Activated T-cell treated with anti-CD3 and anti-CD28 coated beads, Interleukin-2, amount 50 U/mL, for 4 hours (primary cell): ENCODE data around the gene ZNF670. TPM values are rescaled to one million over a fixed set of nuclear protein-coding genes. Genes with fewer than 3 reads are reported as not detected.
A peak's percentile ranks its signal among the peaks of the same experiment; 100 is the strongest.

Experiments used
- ATAC-seq, 2 donors: fragments of 200-7000 bp; cut with Tn5 transposase; one replicate each; pipeline ENCODE4 v1.10.0; 2021
- DNase-seq: peaks from one replicate; pipeline ENCODE4 v3.0.0-alpha.2; 2020
- H3K27me3 Mint-ChIP-seq: one replicate; pipeline ENCODE4 v1.8.0; 2021; ENCODE audit warnings: low read depth, mixed read lengths
- H3K36me3 Mint-ChIP-seq: one replicate; pipeline ENCODE4 v1.8.0; 2022; ENCODE audit warnings: mixed read lengths; ENCODE audit not compliant: insufficient read depth
- H3K4me1 Mint-ChIP-seq: one replicate; pipeline ENCODE4 v1.8.0; 2021; ENCODE audit warnings: low read depth, mixed read lengths
- H3K4me3 Mint-ChIP-seq: one replicate; pipeline ENCODE4 v1.8.0; 2021; ENCODE audit warnings: mild to moderate bottlenecking, moderate library complexity, mixed read lengths
- H3K9me3 Mint-ChIP-seq: one replicate; pipeline ENCODE4 v1.8.0; 2021; ENCODE audit warnings: mixed read lengths
- total RNA-seq, 3 donors: library from RNA; stranded (reverse); gene quantifications; one replicate each; pipeline ENCODE4 v1.2.1, GENCODE V29; 2021

The ZNF670 gene
- total RNA-seq, 3 donors from 2014 or later: 2.8 to 3.5 (median 2.8) TPM

DNA sequence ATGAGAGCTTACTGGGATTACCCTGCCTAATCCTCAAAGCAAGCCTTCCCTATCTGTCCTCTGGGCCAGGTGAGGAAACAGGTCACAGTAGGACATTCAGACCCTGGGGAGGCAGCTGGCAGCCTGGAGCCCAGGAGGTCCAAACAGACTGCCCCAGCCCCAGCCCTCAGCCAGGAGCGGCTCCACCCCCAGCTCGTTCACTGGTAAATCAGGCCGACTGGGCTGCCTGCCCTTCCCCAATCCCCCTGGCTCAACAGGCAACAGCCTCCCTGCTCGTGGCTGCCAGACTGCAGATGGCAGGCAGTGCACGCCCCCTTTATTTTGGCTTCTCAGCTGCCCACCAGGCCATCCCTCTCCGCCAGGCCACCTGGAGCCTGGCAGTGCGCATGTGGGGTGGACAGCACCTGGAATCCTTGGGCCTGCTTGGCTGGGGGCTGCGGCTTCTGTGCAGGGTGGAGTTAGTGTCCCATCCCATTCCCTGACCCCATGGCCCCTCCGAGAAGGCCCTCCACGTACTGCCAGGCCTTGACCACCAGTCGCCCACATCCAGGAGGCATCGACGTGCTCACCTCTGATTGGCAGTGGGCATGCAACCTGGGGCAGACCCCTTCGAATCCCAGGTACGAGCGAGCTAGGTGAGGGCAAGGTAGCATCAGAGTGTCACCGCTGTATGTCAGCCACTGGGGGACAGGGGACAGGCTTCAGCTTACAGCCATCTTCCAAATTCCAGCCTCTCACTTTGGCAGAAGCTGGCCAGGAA is 11.2 kb upstream of the ZNF670 start:
- no peak overlapping the region for H3K4me3 Mint-ChIP-seq
- no peaks in the 10 kb centered on the region for H3K27me3 Mint-ChIP-seq
- DNase-seq: no peak
- H3K36me3 Mint-ChIP-seq: no peaks in the 10 kb centered on the region
- ATAC-seq: no peak
- H3K4me1 Mint-ChIP-seq: no peaks in the 10 kb centered on the region
- H3K9me3 Mint-ChIP-seq: peaks cover 7% of the 10 kb centered on the region

DNA sequence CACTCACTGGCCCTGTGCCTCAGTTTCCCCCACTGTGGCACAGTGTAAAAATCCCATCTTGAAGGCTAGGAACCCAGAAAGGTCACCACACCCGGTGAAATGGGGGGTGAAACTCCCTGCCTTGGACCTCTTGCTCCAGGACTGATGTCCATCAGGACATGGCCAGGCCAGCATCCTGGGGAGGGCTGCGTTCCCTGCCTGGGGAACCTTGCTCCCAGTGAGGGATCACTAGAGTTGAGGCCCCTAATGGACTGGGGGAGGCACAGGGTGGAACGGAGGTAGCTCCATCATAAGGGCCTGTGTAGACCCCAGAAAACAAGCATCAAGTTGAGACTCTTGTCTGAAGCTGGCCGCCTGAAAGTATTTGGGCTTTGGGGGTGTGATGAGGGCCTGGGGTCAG is 10.4 kb upstream of the ZNF670 start:
- Mint-ChIP-seq H3K4me3 (no peak overlapping the region), H3K36me3 (no peaks in the 10 kb centered on the region), H3K9me3 (peaks cover 2% of the 10 kb centered on the region), H3K4me1 (no peaks in the 10 kb centered on the region), H3K27me3 (no peaks in the 10 kb centered on the region)
- no peak for ATAC-seq
- no peak for DNase-seq

DNA sequence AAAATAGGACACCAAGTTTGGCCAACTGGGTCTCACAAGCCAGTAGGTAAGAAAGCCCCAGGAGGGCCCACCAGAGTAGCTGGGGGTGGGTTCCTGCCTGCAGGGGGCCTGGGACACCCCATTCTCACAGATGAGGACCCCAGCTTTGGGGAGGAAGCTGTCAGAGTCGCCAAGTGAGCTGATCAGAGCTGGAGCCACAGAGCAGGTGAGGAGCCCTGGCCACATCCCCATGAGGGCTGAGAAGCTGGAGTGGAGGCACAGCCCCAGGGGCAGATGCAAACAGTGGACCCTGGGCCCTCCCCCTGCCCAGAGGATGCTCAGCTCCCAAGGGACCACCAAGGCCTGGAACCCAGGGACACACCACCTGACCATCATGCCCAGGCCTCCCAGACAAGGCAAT is 8.6 kb upstream of the ZNF670 start:
- Mint-ChIP-seq H3K36me3 (no peaks in the 10 kb centered on the region), H3K4me1 (no peaks in the 10 kb centered on the region), H3K4me3 (no peak overlapping the region), H3K9me3 (no peaks in the 10 kb centered on the region), H3K27me3 (peaks cover 1% of the 10 kb centered on the region)
- DNase-seq: no peak
- no peak for ATAC-seq

DNA sequence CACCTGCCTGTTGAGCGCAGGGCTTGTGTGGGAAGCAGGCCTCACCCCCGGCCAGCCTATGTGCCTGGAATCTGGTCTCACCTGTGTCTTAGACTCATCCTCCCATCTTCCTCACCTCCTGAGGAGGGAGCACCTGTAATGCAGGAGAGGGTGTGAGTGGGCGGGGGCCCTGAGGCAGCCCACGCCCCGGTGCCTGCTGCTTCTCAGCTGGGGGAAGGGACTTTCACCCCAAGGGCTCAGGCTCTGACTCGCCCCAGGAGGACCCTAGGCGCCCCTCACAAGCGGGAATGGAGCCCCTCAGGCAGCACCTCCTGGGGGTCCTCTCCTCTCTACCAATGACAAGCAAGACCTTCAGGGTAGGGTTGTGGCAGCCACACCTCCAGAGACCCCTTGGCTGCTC is 6.7 kb upstream of the ZNF670 start:
- H3K27me3 Mint-ChIP-seq: peaks cover 3% of the 10 kb centered on the region
- H3K4me3 Mint-ChIP-seq: no peak overlapping the region
- H3K36me3 Mint-ChIP-seq: no peaks in the 10 kb centered on the region
- no peaks in the 10 kb centered on the region for H3K4me1 Mint-ChIP-seq
- ATAC-seq: no peak
- no peaks in the 10 kb centered on the region for H3K9me3 Mint-ChIP-seq
- DNase-seq: no peak

DNA sequence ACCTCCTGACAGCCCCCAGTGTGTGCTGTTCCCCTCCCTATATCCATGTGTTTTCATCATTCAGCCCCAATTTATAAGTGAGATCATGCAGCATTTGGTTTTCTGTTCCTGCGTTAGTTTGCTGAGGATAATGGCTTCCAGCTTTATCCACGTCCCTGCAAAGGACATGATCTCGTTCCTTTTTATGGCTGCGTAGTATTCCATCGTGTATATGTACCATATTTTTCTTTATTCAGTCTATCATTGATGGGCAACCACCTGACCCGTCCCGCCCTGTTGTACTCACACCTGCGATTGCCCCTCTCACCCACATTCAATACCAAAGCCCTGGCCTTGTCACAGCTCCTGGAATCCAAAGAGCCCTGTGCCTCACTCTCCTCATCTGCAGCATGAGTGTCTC is 6.2 kb upstream of the ZNF670 start:
- ATAC-seq (no peak), DNase-seq (no peak)
- Mint-ChIP-seq H3K9me3 (no peaks in the 10 kb centered on the region), H3K27me3 (peaks cover 3% of the 10 kb centered on the region), H3K4me1 (peaks cover 2% of the 10 kb centered on the region), H3K4me3 (no peak overlapping the region), H3K36me3 (no peaks in the 10 kb centered on the region)

DNA sequence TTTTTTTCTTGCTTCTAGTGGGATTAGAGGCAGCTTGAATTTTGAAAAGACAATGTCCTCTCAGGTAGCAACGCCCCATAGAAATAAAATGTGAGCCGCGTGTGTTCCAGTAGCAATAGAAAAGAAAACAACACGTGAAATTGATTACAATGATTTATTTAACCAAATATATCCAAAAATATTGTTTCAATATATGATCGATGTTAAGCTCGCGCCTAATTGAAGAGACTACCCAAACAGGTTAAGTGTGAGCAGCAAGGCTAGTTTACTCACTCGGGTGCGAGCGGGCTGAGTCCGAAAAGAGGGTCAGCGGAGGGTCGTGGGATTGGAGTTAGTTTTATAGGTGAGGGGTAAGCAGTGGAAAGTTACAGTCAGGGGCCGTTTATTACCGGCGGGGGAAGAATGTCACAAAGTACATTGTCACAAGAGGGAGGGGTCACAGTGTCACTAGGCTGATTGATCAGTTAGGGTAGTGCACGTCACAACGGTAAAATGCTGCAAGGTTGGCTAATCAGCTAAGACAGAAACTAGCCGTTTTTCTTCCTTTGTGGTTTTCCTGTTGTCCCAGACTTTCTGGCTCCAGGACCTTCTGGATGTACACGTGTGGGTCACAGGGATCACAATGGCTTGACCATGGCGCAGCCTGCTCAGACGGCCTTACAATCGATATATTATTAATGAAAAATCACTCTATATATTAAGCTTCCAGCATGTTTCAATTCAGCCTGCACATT is 697 bp upstream of the ZNF670 start:
- Mint-ChIP-seq H3K36me3 (peaks cover 10% of the 10 kb centered on the region), H3K9me3 (peaks cover 8% of the 10 kb centered on the region), H3K4me1 (peaks cover 23% of the 10 kb centered on the region), H3K4me3 (peak overlapping the region; percentile 93), H3K27me3 (peaks cover 3% of the 10 kb centered on the region)
- no peak for ATAC-seq
- no peak for DNase-seq

DNA sequence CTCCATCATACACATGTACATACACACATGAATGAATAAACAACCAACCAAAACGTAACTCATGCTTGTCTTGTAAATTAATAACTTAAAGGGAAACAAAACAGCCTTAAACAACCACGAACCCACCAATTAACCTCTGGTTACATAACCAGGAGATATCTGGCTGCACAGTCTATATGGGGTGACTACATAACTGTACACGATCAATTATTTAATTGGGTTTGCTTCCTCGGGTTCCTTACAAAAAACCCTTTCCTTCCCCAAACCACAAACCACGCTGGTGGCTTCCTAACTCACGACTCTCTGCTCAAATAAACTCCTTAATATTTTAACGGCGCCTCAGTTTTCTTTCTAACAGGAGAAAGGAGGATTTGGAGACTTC is 744 bp downstream of the ZNF670 start:
- no peak for DNase-seq
- H3K4me3 Mint-ChIP-seq: peak overlapping the region; percentile 93
- peaks cover 14% of the 10 kb centered on the region for H3K9me3 Mint-ChIP-seq
- peaks cover 3% of the 10 kb centered on the region for H3K27me3 Mint-ChIP-seq
- peaks cover 11% of the 10 kb centered on the region for H3K36me3 Mint-ChIP-seq
- H3K4me1 Mint-ChIP-seq: peaks cover 23% of the 10 kb centered on the region
- no peak for ATAC-seq

DNA sequence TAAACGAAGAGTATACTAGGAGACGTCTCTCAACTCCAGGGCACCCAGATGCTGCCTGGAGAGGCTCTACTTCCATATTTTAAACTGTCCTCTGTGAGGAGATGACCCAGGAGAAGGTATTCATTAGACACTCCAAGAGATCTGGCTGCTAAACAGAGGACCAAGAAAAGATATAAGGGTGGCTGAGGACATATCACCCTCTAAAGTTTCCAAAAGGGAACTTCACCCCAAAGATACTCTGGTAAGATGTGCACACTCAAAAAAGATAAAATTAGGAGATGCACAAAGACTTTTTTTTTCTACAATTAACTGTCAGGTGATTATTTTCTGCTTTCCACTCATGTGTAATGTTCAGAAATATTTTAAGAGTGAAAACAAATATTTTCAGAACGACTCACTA is 1.4 kb downstream of the ZNF670 start:
- no peak for ATAC-seq
- peaks cover 11% of the 10 kb centered on the region for H3K36me3 Mint-ChIP-seq
- peaks cover 1% of the 10 kb centered on the region for H3K27me3 Mint-ChIP-seq
- H3K4me3 Mint-ChIP-seq: peak overlapping the region; percentile 93
- H3K9me3 Mint-ChIP-seq: peaks cover 14% of the 10 kb centered on the region
- no peak for DNase-seq
- H3K4me1 Mint-ChIP-seq: peaks cover 23% of the 10 kb centered on the region

DNA sequence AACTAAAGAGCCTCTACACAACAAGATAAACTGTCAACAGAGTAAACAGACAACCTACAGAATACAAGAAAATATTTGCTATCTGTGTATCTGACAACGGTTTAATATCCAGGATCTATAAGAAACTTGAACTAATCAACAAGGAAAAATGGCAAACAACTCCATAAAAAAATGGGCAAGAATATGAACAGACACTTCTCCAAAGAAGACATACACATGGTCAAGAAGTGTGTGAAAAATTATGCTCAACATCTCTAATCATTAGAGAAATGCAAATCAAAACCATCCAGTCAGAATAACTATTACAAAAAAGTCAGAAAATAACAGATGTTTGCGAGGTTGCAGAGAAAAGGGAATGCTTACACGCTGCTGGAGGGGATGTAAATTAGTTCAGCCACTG is 8.0 kb downstream of the ZNF670 start:
- H3K36me3 Mint-ChIP-seq: peaks cover 24% of the 10 kb centered on the region

DNA sequence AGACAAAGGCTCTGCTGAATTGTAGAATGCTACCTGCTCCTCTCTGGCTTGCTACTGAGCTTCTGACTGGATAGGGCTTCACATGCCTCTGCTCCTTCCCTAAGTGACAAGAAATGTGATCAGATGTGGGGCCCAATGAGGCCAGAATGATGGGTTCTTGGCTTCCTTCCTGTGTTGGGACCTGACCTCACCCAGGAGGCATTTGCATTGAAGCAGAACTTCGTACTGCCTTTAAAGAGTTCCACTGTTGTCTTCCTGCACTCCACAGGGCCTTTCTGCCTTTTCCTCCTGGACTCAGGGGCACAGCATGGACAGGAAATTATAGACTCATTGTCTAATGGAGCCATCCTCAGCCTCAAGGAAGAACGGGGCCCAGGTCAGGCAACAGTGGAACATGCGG is 14.3 kb downstream of the ZNF670 start:
- ATAC-seq (no peak), DNase-seq (no peak)
- no peaks in the 10 kb centered on the region for H3K27me3 Mint-ChIP-seq
- no peaks in the 10 kb centered on the region for H3K4me1 Mint-ChIP-seq
- no peak overlapping the region for H3K4me3 Mint-ChIP-seq
- peaks cover 38% of the 10 kb centered on the region for H3K9me3 Mint-ChIP-seq
- peaks cover 34% of the 10 kb centered on the region for H3K36me3 Mint-ChIP-seq

More for the DNA sequence above, 8.0 kb downstream of the ZNF670 start:
- no peak for DNase-seq
- Mint-ChIP-seq H3K9me3 (peaks cover 31% of the 10 kb centered on the region), H3K4me3 (no peak overlapping the region), H3K4me1 (no peaks in the 10 kb centered on the region), H3K27me3 (no peaks in the 10 kb centered on the region)
- ATAC-seq: no peak

DNA sequence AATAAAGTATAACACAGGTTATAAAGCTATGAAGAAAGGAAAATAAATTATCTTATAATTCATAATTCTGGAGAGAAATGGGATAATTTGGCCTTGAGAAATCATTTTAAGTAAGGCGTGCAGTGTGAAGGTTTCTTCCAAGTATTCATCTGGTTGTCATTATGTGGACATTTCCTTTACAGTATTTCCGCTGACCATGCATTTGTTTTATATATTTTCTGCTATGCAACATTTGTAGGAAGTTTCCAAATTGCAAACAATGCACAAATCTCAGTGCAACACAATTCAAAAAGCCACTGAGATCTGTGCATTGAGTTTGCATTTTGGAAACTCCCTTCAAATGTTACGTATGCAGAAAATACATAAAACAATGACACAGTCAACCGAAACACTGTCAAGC is 17.8 kb downstream of the ZNF670 start:
- peaks cover 60% of the 10 kb centered on the region for H3K9me3 Mint-ChIP-seq
- peaks cover 46% of the 10 kb centered on the region for H3K36me3 Mint-ChIP-seq

DNA sequence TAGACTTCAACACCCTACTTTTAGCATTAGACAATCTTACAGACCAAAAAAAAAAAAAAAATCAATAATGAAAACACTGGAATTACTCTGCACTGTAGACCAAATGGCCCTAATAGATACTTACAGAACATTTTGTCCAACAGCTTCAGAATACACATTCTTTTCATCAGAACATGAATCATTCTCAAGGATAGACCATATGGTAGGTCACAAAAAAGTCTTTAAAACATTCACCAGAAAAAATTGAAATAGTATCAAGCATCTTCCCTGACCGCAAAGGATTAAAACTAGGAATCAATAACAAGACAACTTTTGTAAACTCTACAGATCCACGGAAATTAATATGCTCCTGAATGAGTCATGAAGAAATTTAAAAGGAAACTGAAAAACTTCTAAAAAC is 22.5 kb downstream of the ZNF670 start:
- no peak overlapping the region for H3K4me3 Mint-ChIP-seq
- H3K36me3 Mint-ChIP-seq: peaks cover 29% of the 10 kb centered on the region
- no peak for ATAC-seq
- no peak for DNase-seq
- H3K4me1 Mint-ChIP-seq: peaks cover 6% of the 10 kb centered on the region
- H3K9me3 Mint-ChIP-seq: peaks cover 65% of the 10 kb centered on the region
- no peaks in the 10 kb centered on the region for H3K27me3 Mint-ChIP-seq

More for the DNA sequence above, 17.8 kb downstream of the ZNF670 start:
- H3K27me3 Mint-ChIP-seq: no peaks in the 10 kb centered on the region
- no peak overlapping the region for H3K4me3 Mint-ChIP-seq
- no peak for ATAC-seq
- no peaks in the 10 kb centered on the region for H3K4me1 Mint-ChIP-seq
- no peak for DNase-seq

DNA sequence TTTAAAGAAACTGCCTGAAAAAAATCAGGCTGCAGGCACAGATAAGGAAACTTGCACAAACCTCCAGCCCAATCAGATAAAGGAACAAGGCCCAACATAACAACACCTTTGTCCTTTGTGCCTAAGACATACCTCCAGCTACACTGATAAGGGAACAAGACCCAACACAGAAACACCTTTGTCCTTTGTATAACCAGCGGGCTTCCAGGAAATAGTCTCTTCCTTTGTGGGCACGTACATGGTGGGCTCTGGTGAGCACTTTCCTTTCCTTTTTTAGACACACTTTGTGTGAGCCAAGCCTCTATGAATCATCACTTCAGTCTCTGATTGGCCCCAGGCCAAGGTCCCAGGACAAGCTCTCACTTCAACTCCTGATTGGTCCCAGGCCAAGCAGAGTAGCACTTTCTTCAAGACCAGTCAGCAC is 23.6 kb downstream of the ZNF670 start:
- Mint-ChIP-seq H3K4me3 (no peak overlapping the region), H3K9me3 (peaks cover 63% of the 10 kb centered on the region), H3K27me3 (no peaks in the 10 kb centered on the region), H3K4me1 (peaks cover 6% of the 10 kb centered on the region), H3K36me3 (peaks cover 29% of the 10 kb centered on the region)
- no peak for ATAC-seq
- DNase-seq: no peak

DNA sequence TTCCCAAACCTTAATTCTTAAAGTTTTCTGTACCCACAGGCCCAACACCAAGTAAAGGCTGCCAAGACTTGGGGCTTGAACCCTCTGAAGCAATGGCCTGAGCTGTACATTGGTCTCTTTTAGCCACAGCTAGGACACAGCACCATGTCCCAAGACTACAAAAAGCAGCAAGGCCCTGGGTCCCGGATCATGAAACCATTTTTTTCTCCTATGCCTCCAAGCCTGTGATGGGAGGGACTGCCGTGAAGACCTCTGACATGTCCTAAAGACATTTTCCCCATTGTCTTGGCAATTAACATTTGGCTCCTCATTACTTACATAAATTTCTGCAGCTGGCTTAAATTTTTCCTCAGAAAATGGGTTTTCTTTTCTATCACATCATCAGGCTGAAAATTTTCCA is 30.9 kb downstream of the ZNF670 start:
- ATAC-seq (no peak), DNase-seq (no peak)
- Mint-ChIP-seq H3K4me1 (no peaks in the 10 kb centered on the region), H3K9me3 (peaks cover 61% of the 10 kb centered on the region), H3K36me3 (peaks cover 37% of the 10 kb centered on the region), H3K4me3 (no peak overlapping the region), H3K27me3 (no peaks in the 10 kb centered on the region)

DNA sequence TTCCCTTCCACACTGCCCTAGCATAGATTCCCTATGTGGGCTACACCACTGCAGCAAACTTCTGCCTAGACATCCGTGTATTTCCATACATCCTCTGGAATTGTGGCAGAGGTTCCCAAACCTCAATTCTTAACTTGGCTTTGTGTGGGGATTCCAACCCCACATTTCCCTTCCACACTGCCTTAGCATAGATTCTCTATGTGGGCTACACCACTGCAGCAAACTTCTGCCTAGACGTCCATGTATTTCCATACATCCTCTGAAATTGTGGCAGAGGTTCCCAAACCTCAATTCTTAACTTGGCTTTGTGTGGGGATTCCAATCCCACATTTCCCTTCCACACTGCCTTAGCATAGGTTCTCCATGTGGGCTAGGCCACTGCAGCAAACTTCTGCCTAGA is 31.4 kb downstream of the ZNF670 start:
- ATAC-seq (no peak), DNase-seq (no peak)
- Mint-ChIP-seq H3K4me3 (no peak overlapping the region), H3K4me1 (no peaks in the 10 kb centered on the region), H3K27me3 (no peaks in the 10 kb centered on the region), H3K36me3 (peaks cover 40% of the 10 kb centered on the region), H3K9me3 (peaks cover 64% of the 10 kb centered on the region)
